GM21360 (cell line): ENCODE results near the gene AIF1.

Experiments used
- ATAC-seq: cut with Tn5 transposase; IDR thresholded peaks from one replicate; pipeline ENCODE4 v1.9.1; 2021; ENCODE audit warnings: mild to moderate bottlenecking, moderate library complexity; ENCODE audit not compliant: unreplicated experiment

The AIF1 gene

GRCh38 chr6:31663126-31663960 is 48.3 kb downstream of the AIF1 start:
- ATAC-seq: no peak

DNA sequence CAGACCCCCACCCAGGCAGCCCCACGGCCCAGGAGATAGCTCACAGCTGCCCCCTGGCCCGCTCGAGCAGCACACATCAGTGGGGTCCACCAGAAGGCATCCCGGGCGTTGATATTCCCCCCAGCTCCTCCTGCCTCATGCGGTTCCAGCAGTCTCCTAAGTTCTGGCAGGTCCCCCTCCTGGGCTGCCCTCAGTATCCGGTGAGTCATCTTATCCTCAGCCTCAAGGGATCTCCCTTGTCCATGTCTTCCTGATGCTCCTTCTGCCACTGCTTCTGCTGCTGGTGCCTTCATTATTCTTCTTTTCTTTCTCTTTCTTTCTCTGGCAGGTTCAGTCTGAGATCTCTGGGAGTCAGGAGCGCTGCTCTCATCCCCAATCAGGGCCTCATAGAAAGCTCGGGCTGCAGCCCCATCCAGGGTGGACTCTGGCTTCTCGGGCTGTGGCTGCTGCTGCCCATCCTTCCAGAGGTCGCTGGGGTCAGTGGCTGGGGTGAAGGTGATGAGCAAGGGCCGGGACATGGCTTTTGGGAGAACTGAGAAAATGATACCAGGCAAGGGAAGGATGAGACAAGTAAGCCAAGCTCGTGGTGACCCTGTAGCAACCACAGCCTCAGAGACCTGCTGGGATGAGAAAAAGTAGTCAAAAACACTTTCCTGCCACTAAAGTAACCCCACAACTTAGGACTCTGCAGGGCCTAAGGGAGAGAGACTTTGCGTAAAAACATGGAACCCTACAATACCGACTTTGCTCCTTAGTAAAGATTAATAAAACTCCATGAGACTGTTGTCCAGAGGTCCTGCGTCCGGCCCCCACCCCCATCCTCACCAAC is 49.1 kb downstream of the AIF1 start:
- no peak for ATAC-seq

DNA sequence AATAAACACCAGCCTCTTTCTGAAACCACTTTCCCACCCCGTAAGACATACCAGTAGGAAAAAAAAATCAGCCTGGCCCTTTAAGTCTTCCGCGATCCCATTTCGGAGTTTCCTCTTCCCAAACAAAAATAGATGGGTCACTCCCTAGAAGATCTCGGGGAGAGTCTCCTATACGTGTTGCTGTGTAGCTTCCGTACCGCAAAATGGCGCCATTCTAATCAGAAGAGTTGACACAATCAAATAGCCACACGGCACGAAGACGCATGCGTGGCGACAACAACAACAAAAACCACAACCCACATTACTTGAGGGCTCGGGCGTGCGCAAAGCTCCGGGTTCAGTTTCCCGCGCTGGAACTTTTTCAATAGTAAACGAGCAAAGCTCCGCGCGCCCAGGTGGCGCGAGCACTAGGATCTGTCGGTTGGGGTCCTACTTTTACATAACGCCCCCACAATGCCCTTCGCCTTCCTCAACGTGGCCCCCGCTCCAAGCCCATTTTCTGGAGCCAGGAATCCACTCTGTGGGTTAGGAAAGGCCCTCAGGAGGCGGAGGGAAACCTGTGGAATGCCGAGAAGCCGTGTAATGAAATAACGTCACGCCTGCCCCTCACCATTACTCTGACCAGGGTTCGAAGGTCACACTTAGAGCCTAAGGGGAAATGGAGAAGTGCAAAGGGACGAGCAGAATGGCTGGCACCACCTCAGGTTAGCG is 49.9 kb downstream of the AIF1 start, which contains the start of gene GPANK1:
Gene GPANK1, minus strand, starts transcription at position 208 of the 711 bp plus-strand sequence. CDS start 519 bp downstream, outside the sequence.
- peak; percentile 27 for ATAC-seq

DNA sequence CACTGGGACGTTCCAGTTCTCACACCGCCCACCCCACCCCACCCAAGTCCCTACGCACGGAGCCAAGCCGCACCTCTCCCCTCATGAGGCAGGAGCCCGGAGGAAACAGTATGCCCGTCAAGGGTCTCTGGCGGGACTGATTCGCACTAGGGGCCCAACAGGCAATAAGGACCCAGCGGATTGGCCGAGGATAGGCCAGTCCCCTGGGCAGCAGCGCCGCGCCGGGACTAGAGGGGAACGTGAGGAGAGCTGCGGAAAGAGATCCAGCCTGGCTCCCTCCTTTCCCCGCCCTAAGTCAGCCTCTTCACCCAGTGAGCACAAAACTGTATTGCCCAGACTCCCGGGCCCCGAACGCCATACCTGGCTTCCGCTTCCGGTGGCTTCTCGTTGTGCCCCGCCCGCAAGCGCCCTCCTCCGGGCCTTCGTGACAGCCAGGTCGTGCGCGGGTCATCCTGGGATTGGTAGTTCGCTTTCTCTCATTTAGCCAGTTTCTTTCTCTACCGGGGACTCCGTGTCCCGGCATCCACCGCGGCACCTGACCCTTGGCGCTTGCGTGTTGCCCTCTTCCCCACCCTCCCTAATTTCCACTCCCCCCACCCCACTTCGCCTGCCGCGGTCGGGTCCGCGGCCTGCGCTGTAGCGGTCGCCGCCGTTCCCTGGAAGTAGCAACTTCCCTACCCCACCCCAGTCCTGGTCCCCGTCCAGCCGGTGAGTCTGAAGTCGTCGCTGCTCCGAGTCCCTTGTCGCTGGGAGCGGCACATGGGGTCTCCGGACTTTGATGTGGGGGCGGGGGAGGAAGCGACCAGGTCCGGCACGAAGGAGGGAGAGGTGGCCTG is 50.7 kb downstream of the AIF1 start, which contains the start of gene CSNK2B:
Gene CSNK2B, plus strand, starts transcription at position 580 of the 836 bp plus-strand sequence. CDS start 752 bp downstream, outside the sequence.
- ATAC-seq: peak; percentile 70

GRCh38 chr6:31666337-31666965 is 51.4 kb downstream of the AIF1 start:
- ATAC-seq: no peak
